OCI-LY7 (cell line): Measurements from ENCODE around the gene CNPY1. TPM values are rescaled to one million over a fixed set of nuclear protein-coding genes. Genes with fewer than 3 reads are reported as not detected.

Experiments used
- BruUV-seq: library from RNA; stranded (reverse); fragments of 400-500 nt; replicated peaks from 2 replicates; lab custom pipeline; 2021; lab: Mats Ljungman, UMichigan
- CTCF ChIA-PET: fragments of 300-600 bp; sonication (Branson Sonifier 250); formaldehyde crosslinking; loops from one replicate; lab custom pipeline; 2022; ENCODE audit warnings: antibody characterized with exemption; ENCODE audit not compliant: unreplicated experiment; lab: Charles Lee
- POLR2A ChIA-PET: fragments of 300-600 bp; sonication (Branson Sonifier 250); formaldehyde crosslinking; loops from one replicate; lab custom pipeline; 2022; ENCODE audit warnings: antibody characterized with exemption; lab: Charles Lee
- DNase-seq: peaks from one replicate; pipeline ENCODE4 v3.0.0-alpha.2; 2015; ENCODE audit warnings: low spot score
- H2AFZ ChIP-seq: fragments of 200-600 bp; sonication (generic), shearing (Covaris generic); 2 replicates; pipeline ENCODE4 v1.6.1; 2014; ENCODE audit warnings: mild to moderate bottlenecking, antibody characterized with exemption, low read length, moderate library complexity
- H3K27ac ChIP-seq: fragments of 200-600 bp; sonication (generic); 2 replicates; pipeline ENCODE4 v1.5.1; 2014; ENCODE audit warnings: mixed run types, low read depth, mild to moderate bottlenecking, moderate library complexity, low read length, inconsistent platforms; ENCODE audit not compliant: poor library complexity, severe bottlenecking
- H3K36me3 ChIP-seq: fragments of 200-600 bp; sonication (generic); 2 replicates; pipeline ENCODE4 v1.6.1; 2014; ENCODE audit warnings: mild to moderate bottlenecking, antibody characterized with exemption, low read length, moderate library complexity, mixed read lengths; ENCODE audit not compliant: insufficient read depth
- H3K4me1 ChIP-seq: fragments of 200-600 bp; sonication (generic); 2 replicates; pipeline ENCODE4 v1.5.1; 2014; ENCODE audit warnings: mild to moderate bottlenecking, low read length; ENCODE audit not compliant: insufficient read depth, poor library complexity, severe bottlenecking
- H3K4me2 ChIP-seq: fragments of 200-600 bp; sonication (generic); 2 replicates; pipeline ENCODE4 v1.6.1; 2014; ENCODE audit warnings: mild to moderate bottlenecking, low read length
- H3K4me3 ChIP-seq: fragments of 200-600 bp; sonication (generic); 2 replicates; pipeline ENCODE4 v1.5.1; 2014; ENCODE audit warnings: mild to moderate bottlenecking, low read depth, low read length; ENCODE audit not compliant: poor library complexity, severe bottlenecking
- H3K79me2 ChIP-seq: fragments of 200-600 bp; sonication (generic); 2 replicates; pipeline ENCODE4 v1.6.1; 2016; ENCODE audit warnings: low read depth, mild to moderate bottlenecking, low read length, moderate library complexity, mixed read lengths; ENCODE audit not compliant: insufficient read depth
- H3K9me2 ChIP-seq: fragments of 200-600 bp; sonication (generic); 2 replicates; pipeline ENCODE4 v1.6.1; 2016; ENCODE audit warnings: mild to moderate bottlenecking, low read length, mixed read lengths; ENCODE audit not compliant: insufficient read depth
- H3K9me3 ChIP-seq: fragments of 200-600 bp; sonication (generic); 2 replicates; pipeline ENCODE4 v1.6.1; 2014; ENCODE audit warnings: mild to moderate bottlenecking, mixed run types, low read length, mixed read lengths
- H4K20me1 ChIP-seq: fragments of 200-600 bp; sonication (generic); 2 replicates; pipeline ENCODE4 v1.6.1; 2014; ENCODE audit warnings: mild to moderate bottlenecking, antibody characterized with exemption, low read length, moderate library complexity, mixed read lengths; ENCODE audit not compliant: insufficient read depth
- CTCF ChIP-seq: fragments of 200-600 bp; sonication (generic); conservative IDR thresholded peaks from 2 replicates; pipeline ENCODE4 v1.5.1; 2014; ENCODE audit warnings: mild to moderate bottlenecking, antibody characterized with exemption, low read length, moderate library complexity, mixed read lengths
- EZH2phosphoT487 ChIP-seq: fragments of 200-600 bp; sonication (generic); IDR thresholded peaks from 2 replicates; pipeline ENCODE4 v1.6.1; 2018; ENCODE audit warnings: low read depth, borderline replicate concordance, mild to moderate bottlenecking, mixed run types, antibody characterized with exemption, low read length, moderate library complexity, mixed read lengths
- intact Hi-C: fragments of 100-400 bp; cut with micrococcal nuclease; formaldehyde crosslinking; loops from one replicate; pipeline ENCODE4 v1.10.0; 2022; ENCODE audit not compliant: unreplicated experiment
- total RNA-seq, 2 experiments: library from RNA; depleted of rRNA in 1 of 2; stranded (reverse); fragments of >200 nt in 1 of 2; shearing (Covaris generic) in 1 of 2; gene quantifications; 2 replicates each; pipeline ENCODE4 v1.2.3, GENCODE V29; 2014 to 2022

CNPY1 gene
- total RNA-seq, 2 experiments from 2014 or later: not detected

GRCh38 chr7:155470186-155470487 lies 76.2 kb downstream of the CNPY1 start:
- no peaks in the 10 kb centered on the region for H4K20me1 ChIP-seq
- H3K4me3 ChIP-seq: no peak overlapping the region
- no peak overlapping the region for H3K27ac ChIP-seq
- no peak overlapping the region for H3K4me2 ChIP-seq
- ChIA-PET CTCF (no interaction called here), POLR2A (no interaction called here)
- H2AFZ ChIP-seq: no peak overlapping the region
- H3K79me2 ChIP-seq: no peaks in the 10 kb centered on the region
- TF ChIP-seq EZH2phosphoT487: no peak
- no peak for TF ChIP-seq CTCF
- no TSS peak for BruUV-seq
- no peaks in the 10 kb centered on the region for H3K9me2 ChIP-seq
- no peaks in the 10 kb centered on the region for H3K36me3 ChIP-seq
- H3K4me1 ChIP-seq: no peaks in the 10 kb centered on the region
- intact Hi-C loops: no loop called here
- no peaks in the 10 kb centered on the region for H3K9me3 ChIP-seq
- DNase-seq: no peak

GRCh38 chr7:155469311-155470185 lies 76.8 kb downstream of the CNPY1 start:
- no peak overlapping the region for H3K27ac ChIP-seq
- no peaks in the 10 kb centered on the region for H3K36me3 ChIP-seq
- POLR2A ChIA-PET: interaction anchor here (0.7 kb wide), 1 partner anchor 714 kb away, joined by 3 read pairs; no protein-coding TSS in a partner anchor
- no peak overlapping the region for H2AFZ ChIP-seq
- H3K4me3 ChIP-seq: no peak overlapping the region
- no peak for DNase-seq
- no peak for TF ChIP-seq CTCF
- no peak for TF ChIP-seq EZH2phosphoT487
- H3K4me2 ChIP-seq: no peak overlapping the region
- CTCF ChIA-PET: no interaction called here
- H3K9me2 ChIP-seq: no peaks in the 10 kb centered on the region
- H3K79me2 ChIP-seq: no peaks in the 10 kb centered on the region
- H4K20me1 ChIP-seq: no peaks in the 10 kb centered on the region
- intact Hi-C loops: no loop called here
- BruUV-seq: no TSS peak
- no peaks in the 10 kb centered on the region for H3K4me1 ChIP-seq
- H3K9me3 ChIP-seq: no peaks in the 10 kb centered on the region

GRCh38 chr7:155468785-155469148 lies 77.6 kb downstream of the CNPY1 start:
- ChIA-PET POLR2A (interaction anchor here (0.7 kb wide), 1 partner anchor 715 kb away, joined by 3 read pairs; no protein-coding TSS in a partner anchor), CTCF (no interaction called here)
- Histone ChIP-seq H3K4me2 (no peak overlapping the region), H3K9me3 (no peaks in the 10 kb centered on the region), H4K20me1 (no peaks in the 10 kb centered on the region), H3K4me3 (no peak overlapping the region), H3K4me1 (no peaks in the 10 kb centered on the region), H2AFZ (no peak overlapping the region), H3K79me2 (no peaks in the 10 kb centered on the region), H3K27ac (no peak overlapping the region), H3K36me3 (no peaks in the 10 kb centered on the region), H3K9me2 (no peaks in the 10 kb centered on the region)
- no peak for TF ChIP-seq CTCF
- TF ChIP-seq EZH2phosphoT487: no peak
- no TSS peak for BruUV-seq
- intact Hi-C loops: no loop called here
- DNase-seq: no peak
